Hypothalamus (tissue), 51 donors: ENCODE results near the gene TM7SF3.
A peak's percentile ranks its signal among the peaks of the same experiment; 100 is the strongest.
"Not testable (repeated sequence)": the region's sequence is repeated elsewhere in the genome, so short reads cannot be mapped to it uniquely, and the experiment has no call there.

Experiments
- DNase-seq, 51 donors: peaks; one replicate each; lab custom pipeline; 2025; lab: John Stamatoyannopoulos, UW

TM7SF3 gene

DNA sequence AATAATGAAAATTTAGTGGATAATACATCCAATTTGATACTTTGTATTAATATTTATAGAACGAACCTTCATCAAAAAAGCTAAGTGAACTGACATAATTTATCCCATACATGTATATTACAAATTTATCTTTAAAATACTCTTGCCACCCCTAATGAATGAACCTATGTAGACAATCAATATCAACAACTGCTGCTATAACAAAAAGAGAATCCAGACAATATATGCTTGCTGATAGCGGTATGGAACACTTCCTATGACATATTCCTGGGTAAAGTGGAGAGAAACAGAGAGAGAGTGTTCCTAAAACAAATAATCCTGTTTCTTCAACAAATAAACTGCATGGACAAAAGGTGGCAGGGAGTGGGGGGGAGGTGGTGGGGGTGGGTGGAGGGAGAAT is 31.3 kb downstream of the TM7SF3 start:
- no peak for DNase-seq

DNA sequence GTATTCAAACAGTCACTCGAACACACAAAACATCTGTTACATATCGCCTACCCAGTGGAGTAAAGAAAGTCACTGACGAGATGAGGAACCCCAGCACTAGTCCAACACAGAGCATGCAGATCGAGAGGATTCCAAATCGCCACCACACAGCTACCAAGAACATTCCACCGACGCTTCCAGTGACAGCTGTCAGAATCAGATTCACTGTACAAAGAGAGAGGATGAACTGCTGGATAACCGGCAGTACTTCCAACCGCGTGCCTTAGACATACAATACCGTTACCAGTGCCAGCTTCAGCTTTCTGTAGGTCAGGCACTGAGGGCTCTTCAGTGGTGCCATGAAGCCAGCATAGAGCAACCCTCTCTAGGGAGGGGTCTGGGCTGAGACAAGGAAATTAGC is 34.5 kb downstream of the TM7SF3 start:
- DNase-seq, result no peak

DNA sequence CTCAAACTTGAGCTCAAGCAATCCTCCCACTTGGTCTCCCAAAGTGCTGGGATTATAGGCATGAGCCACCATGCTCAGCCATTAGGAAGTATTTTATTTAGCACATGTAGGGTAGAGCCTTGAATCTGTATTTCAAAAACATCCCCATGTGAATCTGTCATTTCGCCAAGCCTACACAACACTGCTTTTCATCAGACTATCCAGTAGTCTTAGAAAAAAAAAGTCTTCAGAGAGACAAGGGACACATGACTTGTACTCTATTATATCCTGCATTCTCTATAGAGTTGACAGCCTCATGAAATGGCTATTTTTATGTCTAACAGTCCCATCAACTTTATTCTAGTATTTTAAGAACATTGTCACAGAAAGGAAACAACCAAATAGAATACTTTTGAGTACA is 35.4 kb downstream of the TM7SF3 start:
- DNase-seq, result no peak

DNA sequence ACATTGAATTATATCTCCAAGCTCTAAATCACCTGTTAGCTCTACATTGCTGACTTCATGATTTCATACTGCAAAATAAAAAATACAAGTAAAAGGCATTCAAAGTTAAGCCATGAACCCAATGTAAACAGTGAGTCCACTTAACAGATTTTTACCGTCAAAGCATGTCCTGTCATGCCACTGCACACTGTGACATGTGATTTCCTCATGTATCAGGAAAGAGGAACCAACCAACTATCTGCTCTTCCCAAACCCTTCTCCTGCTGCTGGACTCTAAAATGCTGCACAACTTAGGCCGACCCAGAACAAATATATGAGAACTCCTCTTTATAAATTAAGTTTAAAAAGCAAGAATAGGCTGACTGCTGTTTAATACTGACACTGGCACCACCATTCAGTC is 37.5 kb downstream of the TM7SF3 start:
- DNase-seq, result no peak

DNA sequence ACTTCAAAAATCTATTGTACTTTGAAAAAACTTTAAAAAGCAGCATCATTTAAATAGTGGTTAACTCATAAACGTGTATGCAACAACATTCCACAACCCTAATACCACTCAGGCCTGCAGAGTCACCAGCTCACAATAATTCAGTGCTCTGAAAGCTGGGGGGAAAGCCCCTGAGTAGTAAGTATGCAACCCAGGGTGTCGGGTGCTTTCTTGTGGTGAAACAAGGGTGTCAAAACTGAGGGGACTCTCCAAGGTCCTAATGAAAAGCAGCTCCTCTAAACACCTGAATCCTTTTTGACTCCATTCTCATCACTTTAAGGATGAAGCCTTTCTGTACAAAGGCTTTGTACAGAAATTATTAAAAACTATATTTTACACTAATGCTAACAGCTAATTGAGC is 42.2 kb downstream of the TM7SF3 start:
- no peak for DNase-seq

DNA sequence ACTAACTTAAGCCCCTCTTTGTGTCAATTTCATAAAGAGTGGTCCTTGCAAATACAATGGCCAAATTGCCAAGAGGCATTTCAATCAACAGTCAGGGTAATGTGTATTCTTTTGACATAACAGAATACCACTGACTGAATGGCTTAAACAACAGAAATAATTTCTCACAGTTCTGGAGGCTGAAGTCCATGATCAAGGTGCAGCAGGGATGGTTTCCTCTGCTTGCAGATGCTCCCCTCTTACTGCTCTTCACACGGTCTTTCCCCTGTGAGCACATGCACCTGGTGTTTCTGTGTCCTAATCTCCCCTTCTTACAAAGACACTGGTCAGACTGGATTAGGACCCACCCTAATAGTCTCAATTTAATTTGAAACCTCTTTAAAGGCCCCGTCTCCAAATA is 44.0 kb downstream of the TM7SF3 start:
- DNase-seq, result no peak

DNA sequence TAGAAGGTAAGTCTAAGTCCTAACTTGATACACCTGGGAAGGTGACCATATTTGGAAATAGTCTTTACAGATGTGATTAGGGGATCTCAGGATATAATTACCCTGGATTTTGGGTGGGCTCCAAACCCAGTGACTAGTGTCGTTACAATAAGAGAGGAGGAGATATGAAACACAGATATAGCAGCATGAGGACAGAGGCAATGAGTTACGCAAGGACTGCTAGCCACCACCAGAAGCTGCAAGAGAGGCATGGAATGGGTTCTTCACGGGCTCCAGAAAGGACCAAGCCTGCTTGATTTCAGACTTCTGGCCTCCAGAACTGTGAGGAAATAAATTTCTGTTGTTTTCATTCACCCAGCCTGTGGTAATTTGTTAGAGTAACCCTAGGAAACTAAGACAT is 47.3 kb downstream of the TM7SF3 start:
- DNase-seq, result no peak

DNA sequence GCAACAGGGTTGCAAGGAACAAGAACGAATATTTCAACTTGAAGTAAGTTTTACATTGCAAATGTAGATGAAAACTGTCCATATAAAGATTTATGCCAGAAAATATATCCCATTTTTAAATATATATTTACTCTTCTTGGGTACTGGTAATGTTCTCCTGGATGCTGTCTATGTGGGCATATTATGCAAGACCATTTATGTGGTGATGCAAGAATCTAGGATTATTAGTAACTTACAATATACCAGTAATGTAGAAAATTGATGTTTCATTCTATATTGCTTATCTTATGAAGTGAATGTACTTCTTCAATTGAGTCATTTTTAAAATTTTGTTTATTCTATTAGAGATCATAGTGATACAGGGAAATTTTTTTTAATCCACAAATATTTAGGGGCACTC is 50.8 kb downstream of the TM7SF3 start:
- no peak for DNase-seq

DNA sequence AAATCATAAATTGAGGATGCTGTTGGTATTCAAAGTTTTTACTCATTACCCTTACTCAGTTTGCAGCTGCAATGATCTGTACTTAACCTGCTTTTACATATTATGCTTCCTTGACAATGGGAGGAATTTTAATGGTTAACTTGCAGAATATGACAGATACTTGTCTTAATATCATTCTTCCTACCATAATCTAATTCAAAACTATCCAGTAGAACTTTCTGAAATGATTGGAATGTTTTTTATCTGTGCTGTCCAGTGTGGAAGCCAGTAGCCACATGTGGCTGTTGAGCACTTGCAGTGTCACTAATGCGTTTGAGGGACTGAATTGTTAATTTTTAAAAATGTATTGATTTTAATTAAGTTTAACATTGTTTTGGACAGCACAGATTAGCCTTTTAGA is 52.4 kb downstream of the TM7SF3 start:
- DNase-seq, result no peak

DNA sequence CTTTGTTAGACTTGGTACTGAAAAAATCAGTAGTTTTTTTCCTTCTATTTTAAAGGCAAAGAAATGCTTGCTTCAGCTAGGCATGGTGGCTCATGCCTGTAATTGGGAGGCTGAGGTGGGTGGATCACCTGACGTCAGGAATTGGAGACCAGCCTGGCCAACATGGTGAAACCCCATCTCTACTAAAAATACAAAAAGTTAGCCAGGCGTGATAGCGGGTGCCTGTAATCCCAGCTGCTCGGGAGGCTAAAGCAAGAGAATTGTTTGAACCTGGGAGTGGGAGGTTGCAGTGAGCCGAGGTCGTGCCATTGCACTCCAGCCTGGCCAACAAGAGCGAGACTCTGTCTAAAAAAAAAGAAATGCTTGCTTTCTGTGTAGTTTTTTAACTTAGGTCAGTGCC is 52.8 kb downstream of the TM7SF3 start:
- DNase-seq, result not testable (repeated sequence)

DNA sequence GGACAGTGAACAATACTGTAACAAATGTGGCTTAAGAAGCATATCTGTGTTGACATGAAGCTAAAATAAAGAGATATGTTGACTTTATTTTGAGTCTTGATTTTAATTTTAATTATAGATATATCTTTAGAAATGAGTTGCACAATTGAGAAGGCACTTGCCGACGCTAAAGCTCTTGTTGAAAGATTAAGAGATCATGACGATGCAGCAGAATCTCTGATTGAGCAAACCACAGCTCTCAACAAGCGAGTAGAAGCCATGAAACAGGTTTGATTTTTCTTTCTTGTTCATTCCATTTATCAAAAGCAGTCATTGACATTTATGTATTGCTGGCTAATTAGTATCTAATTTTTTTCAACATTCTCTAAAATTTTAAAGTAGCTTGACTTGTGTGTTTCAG is 60.2 kb downstream of the TM7SF3 start:
- DNase-seq, result no peak

DNA sequence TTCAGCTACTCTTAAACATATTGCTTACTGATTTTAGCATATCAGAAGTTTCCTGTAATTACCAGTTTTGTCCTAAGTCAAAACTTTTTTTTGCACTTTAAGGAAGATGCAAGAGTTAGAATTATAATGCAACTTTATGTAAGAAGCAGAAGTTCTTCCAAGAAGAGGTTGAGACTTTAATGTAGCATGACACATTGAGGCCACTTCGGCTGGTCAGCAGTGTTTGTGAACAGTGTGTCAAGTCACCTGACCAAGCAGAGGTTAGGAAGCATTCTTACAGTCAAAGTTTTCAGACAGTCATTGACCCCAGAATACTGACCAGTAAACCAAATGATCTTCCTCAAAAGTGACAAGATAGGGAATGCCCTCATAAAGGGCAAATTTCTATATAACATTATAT is 60.7 kb downstream of the TM7SF3 start:
- peak in 2 of 51 donors; percentile 3 to 6 for DNase-seq

DNA sequence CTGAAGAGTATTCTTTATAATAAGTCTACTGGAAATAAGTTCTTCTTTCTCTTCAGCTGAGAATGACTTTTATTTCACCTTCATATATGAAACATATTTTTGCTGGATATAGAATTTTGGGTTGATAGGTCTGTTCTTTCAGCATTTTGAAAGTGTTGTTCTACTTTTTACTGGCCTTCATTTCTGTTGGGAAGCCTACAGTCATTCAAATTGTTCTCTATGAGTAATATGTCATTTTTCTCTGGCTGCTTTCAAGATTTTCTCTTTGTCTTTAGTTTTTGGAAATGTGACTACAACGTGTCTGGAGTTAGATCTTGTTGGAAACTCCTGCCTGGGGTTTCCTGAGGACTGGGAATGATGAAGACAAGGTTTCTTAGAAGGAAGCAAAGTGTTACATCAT is 65.9 kb downstream of the TM7SF3 start:
- no peak for DNase-seq

DNA sequence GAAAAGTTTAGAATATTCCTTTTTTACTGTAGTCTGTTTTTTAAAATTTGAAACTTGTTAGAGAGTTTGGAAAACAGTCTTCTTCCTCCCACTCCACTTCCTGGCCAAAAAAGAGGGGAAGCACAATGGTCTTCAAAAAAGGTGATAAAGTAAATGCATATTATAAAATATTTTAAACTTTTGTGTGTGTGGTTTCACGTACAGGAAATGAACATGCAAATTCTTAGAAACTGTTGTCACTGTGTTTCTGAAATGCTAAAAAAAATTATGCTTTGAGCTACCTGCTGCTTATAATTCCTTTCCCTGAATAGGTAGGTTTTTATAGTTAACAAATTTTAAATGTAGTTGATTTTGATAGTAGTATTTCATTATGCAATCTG is 73.0 kb downstream of the TM7SF3 start:
- no peak for DNase-seq

DNA sequence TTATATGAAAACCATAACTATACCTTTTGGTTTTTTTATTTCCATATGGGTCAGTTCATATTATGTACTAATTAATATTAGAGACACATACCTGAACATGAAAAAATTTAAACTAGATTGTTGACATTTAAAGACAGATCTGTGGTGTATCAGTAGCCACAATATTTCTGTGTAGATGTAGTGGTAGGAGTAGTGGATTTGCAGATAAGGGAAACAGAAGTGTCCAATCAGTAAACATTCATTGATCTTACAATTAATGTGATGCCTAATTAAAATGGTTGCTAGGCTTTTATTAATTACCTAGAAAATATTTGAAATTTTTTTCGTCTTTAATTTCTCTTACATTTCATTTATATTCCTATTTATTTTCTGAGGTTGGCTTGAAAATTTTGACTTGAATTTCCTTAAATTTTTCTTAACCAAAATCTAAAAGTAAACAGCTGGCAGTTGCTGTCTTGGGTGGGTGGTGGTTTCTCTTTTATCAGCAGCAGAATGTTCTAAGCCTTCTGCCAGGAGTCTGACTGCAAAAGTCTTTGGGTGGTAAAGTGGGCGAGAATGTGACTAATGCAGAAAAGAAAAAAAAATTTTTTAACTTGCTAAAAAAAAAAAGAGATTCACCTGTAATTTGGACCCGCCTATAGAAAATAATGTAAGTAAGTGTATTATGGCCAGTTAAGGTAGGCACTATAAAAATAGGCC is 73.5 kb downstream of the TM7SF3 start:
- DNase-seq, result peak in 1 of 51 donors; percentile 21

DNA sequence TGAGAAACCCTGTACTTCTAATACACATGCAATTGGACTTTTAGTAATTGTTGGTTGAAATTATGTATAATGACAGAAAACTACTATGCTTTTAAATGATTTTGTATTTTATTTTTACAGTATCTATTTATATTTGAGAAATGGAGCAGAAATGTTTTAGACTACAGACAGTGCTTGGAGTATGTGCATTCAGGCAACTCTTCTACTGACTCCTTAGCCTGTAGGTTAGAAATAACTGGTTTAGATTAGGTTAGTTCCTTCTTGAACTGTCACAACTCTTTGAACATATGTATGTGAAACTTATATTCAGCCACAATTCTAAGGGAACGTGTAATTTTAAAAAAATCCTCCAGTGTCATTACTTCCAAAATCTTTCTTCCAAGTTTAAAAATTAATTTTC is 74.2 kb downstream of the TM7SF3 start:
- no peak for DNase-seq

DNA sequence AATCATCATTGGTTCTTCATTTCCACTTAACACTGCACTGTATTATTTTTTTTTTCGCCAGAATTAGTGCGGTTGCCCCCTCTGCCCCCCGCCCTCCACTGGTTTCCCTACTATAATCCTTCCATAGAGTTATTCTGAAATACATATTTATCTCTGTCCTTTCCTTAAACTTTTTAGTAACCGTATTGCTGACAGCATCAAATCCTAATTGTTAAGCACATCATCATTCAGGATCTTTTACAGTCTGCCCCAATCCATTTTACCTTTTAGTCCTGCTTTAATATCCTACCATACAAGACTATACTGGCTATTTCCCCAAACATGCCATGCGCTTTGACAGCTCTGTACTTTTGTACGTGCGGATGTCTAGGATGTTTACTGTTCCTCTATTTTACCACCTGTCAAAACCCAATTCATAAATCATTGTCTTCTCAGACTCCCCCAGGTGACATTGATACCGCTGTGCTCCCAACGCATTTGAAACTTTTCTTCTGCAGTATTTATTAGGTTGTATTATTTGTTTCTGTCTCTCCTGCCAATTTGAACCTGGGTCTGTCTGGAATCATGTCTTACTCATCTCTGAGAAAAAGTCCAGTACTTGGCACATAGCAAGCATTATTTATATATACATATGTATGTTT is 74.9 kb downstream of the TM7SF3 start:
- peak in 1 of 51 donors; percentile 62 for DNase-seq

DNA sequence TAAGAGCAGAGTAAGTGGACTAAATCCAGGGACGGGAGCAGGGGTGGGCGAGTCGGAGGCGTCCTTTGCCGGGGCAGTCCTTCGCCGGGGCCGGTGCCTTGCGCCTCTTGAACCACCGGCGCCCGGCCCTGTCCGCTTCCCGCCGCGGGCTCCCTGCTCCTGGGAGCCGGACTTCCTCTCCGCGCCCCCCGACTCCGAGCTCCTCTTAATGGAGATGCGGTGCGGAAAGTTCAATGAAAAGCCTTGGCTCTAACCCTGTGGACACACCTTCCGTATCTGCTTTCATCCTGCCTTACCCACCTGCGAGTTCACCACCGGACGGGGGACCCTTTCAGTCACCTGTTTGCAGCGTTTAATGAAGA is 75.5 kb downstream of the TM7SF3 start:
- DNase-seq, result peak in 5 of 51 donors; percentile 43 to 66 (median 55)

DNA sequence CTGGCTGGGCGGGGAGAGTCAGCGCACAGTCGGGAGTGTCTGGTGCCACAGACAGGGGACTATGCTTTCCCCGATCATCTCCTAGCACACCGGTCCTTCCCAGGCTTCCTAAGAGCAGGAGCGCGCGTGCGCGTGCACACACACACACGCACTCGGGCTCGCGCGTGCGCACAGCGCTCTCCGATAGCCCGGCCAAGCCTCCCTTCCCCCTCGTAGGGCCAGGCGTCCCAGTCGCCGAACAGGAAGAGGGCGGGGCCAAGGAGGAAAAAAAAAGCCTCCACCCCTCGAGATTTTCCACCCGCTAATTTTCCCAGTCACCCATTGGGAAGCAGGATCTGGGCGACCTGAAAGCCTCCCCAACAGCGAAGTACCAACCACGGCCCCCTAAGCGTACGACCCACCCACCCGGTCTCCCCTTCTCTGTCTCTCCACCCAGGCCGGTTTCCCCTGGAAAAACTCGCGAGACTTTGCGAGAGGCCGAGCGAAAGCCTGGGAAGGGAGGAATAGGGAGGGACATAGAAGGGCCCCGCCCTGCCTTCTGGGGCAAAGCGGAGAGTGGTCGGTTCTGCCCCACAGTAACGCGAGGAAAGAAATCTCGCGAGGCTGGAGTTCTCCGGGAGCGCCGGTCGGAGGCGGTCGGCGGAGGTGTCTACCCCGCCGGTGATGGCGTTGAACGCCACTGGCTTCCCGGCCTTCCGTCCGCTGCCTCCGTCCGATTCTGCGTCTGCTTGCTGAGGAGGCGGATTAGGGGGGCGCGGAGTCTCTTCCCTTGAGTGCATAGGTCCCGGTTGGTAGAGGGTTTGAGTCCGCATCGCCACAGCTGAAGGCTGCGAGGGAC is 76.1 kb downstream of the TM7SF3 start, which contains the start of the genes FGFR1OP2 and INTS13:
TSS of gene FGFR1OP2 (plus strand) at position 608 of the 838 bp plus-strand sequence. CDS start 15,689 bp downstream, outside the sequence.
TSS of gene INTS13 (minus strand) at position 119 of the 838 bp plus-strand sequence. CDS start 1,178 bp downstream, outside the sequence.
- DNase-seq, result peak; percentile 83 to 100 (median 97)

DNA sequence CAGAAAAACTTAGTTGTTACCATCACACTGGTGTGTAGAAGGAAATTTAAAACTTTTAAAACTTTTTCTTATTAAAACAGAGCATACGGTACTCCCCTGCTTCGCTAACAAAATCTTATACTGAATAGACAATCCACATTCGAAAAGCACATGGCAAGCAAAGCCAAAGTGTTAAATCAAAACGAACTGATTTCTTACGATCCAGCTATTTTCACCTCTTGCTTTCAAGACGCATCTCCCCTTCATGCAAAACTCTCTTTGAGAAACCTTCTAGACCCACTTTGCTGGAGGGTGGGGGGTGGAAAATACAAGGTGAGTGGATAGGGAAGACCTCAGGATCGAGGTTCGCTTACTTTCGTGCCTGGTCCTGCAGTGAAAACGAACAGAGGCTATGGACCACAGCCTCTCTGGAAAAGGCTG is 76.7 kb downstream of the TM7SF3 start:
- DNase-seq, result no peak
